Measurements from ENCODE around the gene ARRDC2.

GRCh38 chr19:18010149-18010548 is 2.2 kb downstream of the ARRDC2 start:
- no peak for TF ChIP-seq CTCF (IDR thresholded peaks at IDR 0.05)
- no peak for TF ChIP-seq POLR2A (IDR thresholded peaks at IDR 0.05)

All from vagina (tissue), 2 donors.